H1 (cell line): ENCODE results near the gene ASCC3. TPM values are rescaled to one million over a fixed set of nuclear protein-coding genes. Genes with fewer than 3 reads are reported as not detected.

Experiments used
- CTCF ChIA-PET: fragments of 300-600 bp; sonication (Branson Sonifier 250); formaldehyde crosslinking; loops from one replicate; lab custom pipeline; 2021; ENCODE audit not compliant: partially characterized antibody; lab: Charles Lee
- POLR2A ChIA-PET: fragments of 300-600 bp; sonication (Branson Sonifier 250); formaldehyde crosslinking; loops from one replicate; lab custom pipeline; 2021; ENCODE audit warnings: inconsistent platforms; ENCODE audit not compliant: partially characterized antibody; lab: Charles Lee
- DNase-seq, 2 experiments: peaks; one replicate each; pipeline versions ENCODE4 v3.0.0 to v3.0.0-alpha.2; 2010 to 2022; ENCODE audit warnings: low spot score in 2 of 2, low read depth in 1 of 2, mixed read lengths in 1 of 2
- FAIRE-seq: peaks from 2 replicates; lab custom pipeline; 2011; peaks lifted over from hg19 to GRCh38; lab: Jason Lieb, UNC
- H2AFZ ChIP-seq: 2 replicates; pipeline ENCODE4 v1.8.1; 2012; ENCODE audit warnings: low read length, inconsistent platforms
- H2AK5ac ChIP-seq: 2 replicates; pipeline ENCODE4 v1.6.1; 2013; ENCODE audit warnings: low read depth, low read length
- H2BK120ac ChIP-seq: replicated peaks from 2 replicates; pipeline ENCODE3; 2013; ENCODE audit warnings: low read depth, low read length, inconsistent platforms
- H2BK12ac ChIP-seq: 2 replicates; pipeline ENCODE4 v1.6.1; 2013; ENCODE audit warnings: low read depth, low read length
- H2BK15ac ChIP-seq: 2 replicates; pipeline ENCODE4 v1.6.1; 2013; ENCODE audit warnings: low read length
- H2BK20ac ChIP-seq: 2 replicates; pipeline ENCODE4 v1.6.1; 2013; ENCODE audit warnings: low read length
- H2BK5ac ChIP-seq: 2 replicates; pipeline ENCODE4 v1.6.1; 2013; ENCODE audit warnings: low read depth, low read length
- H3K14ac ChIP-seq: 2 replicates; pipeline ENCODE4 v1.6.1; 2013; ENCODE audit warnings: inconsistent platforms; ENCODE audit not compliant: insufficient read length
- H3K18ac ChIP-seq: 2 replicates; pipeline ENCODE4 v1.6.1; 2013; ENCODE audit warnings: low read length; ENCODE audit errors: extremely low read depth
- H3K23ac ChIP-seq: 2 replicates; pipeline ENCODE4 v1.6.1; 2013; ENCODE audit warnings: inconsistent platforms; ENCODE audit not compliant: insufficient read length
- H3K23me2 ChIP-seq: 2 replicates; pipeline ENCODE4 v1.6.1; 2013; ENCODE audit warnings: low read depth, low read length
- H3K27ac ChIP-seq: 2 replicates; pipeline ENCODE4 v1.6.1; 2011; ENCODE audit warnings: low read depth, low read length, inconsistent platforms
- H3K27me3 ChIP-seq, 4 experiments: replicated peaks in 1 of 4; 1 replicate in 1 of 4; 2 replicates in 3 of 4; pipeline versions ENCODE4 v1.6.1 to v1.8.1; 2011 to 2013; ENCODE audit warnings: low read length in 3 of 4, mild to moderate bottlenecking in 3 of 4, inconsistent platforms in 2 of 4, mixed read lengths in 2 of 4, moderate library complexity in 1 of 4; ENCODE audit not compliant: control insufficient read depth in 3 of 4, insufficient read depth in 3 of 4; ENCODE audit errors: extremely low read depth in 1 of 4
- H3K36me3 ChIP-seq, 4 experiments: 2 replicates each; pipeline versions ENCODE4 v1.6.1 to v1.8.1; 2011 to 2013; ENCODE audit warnings: mild to moderate bottlenecking in 4 of 4, low read length in 3 of 4, moderate library complexity in 2 of 4, control low read depth in 1 of 4, inconsistent platforms in 1 of 4; ENCODE audit not compliant: insufficient read depth in 4 of 4, control insufficient read depth in 2 of 4
- H3K4ac ChIP-seq: replicated peaks from 2 replicates; pipeline ENCODE3; 2013; ENCODE audit warnings: low read length, low read depth, mixed read lengths, inconsistent platforms; ENCODE audit not compliant: insufficient read length
- H3K4me1 ChIP-seq, 4 experiments: replicated peaks in 1 of 4; 1 replicate in 1 of 4; 2 replicates in 3 of 4; pipeline versions ENCODE4 v1.6.1 to v1.8.1; 2011 to 2013; ENCODE audit warnings: low read length in 3 of 4, inconsistent platforms in 2 of 4, mixed read lengths in 1 of 4; ENCODE audit not compliant: insufficient read depth in 4 of 4, control insufficient read depth in 3 of 4
- H3K4me2 ChIP-seq, 2 experiments: 2 replicates each; pipeline versions ENCODE4 v1.6.1 to v1.8.1; 2011 to 2013; ENCODE audit warnings: low read depth in 2 of 2, low read length in 2 of 2, control low read depth in 1 of 2, inconsistent platforms in 1 of 2, mild to moderate bottlenecking in 1 of 2; ENCODE audit not compliant: insufficient read depth in 1 of 2
- H3K4me3 ChIP-seq, 4 experiments: fragments of 200-600, 300-600 bp in 1 of 4; sonication (generic), shearing (Covaris generic), sonication (Bioruptor Twin) in 1 of 4; 2 replicates each; pipeline versions ENCODE4 v1.5.1 to v1.8.1; 2011 to 2016; ENCODE audit warnings: low read length in 4 of 4, low read depth in 3 of 4, control low read depth in 2 of 4, inconsistent platforms in 2 of 4, mild to moderate bottlenecking in 2 of 4, mixed read lengths in 1 of 4, moderate library complexity in 1 of 4; ENCODE audit not compliant: insufficient read depth in 2 of 4; ENCODE audit errors: extremely low read depth in 1 of 4
- H3K56ac ChIP-seq: replicated peaks from 2 replicates; pipeline ENCODE3; 2013; ENCODE audit warnings: low read depth, mild to moderate bottlenecking, mixed read lengths, low read length, inconsistent platforms; ENCODE audit not compliant: insufficient read length
- H3K79me1 ChIP-seq: 2 replicates; pipeline ENCODE4 v1.6.1; 2013; ENCODE audit warnings: low read depth, low read length, control low read depth
- H3K79me2 ChIP-seq, 2 experiments: 2 replicates each; pipeline versions ENCODE4 v1.6.1 to v1.8.1; 2012 to 2013; ENCODE audit warnings: low read length in 2 of 2, mild to moderate bottlenecking in 2 of 2, inconsistent platforms in 1 of 2; ENCODE audit not compliant: insufficient read depth in 2 of 2, control insufficient read depth in 1 of 2
- H3K9ac ChIP-seq, 4 experiments: replicated peaks in 1 of 4; 1 replicate in 1 of 4; 2 replicates in 3 of 4; pipeline versions ENCODE4 v1.6.1 to v1.8.1; 2011 to 2013; ENCODE audit warnings: low read depth in 3 of 4, low read length in 3 of 4, control low read depth in 2 of 4, mild to moderate bottlenecking in 2 of 4, moderate library complexity in 2 of 4, inconsistent platforms in 1 of 4; ENCODE audit errors: extremely low read depth in 1 of 4
- H3K9me3 ChIP-seq, 2 experiments: 2 replicates each; pipeline versions ENCODE4 v1.6.1 to v1.8.1; 2012 to 2013; ENCODE audit warnings: mild to moderate bottlenecking in 2 of 2, moderate library complexity in 2 of 2, control low read depth in 1 of 2, inconsistent platforms in 1 of 2, low read depth in 1 of 2, low read length in 1 of 2, mixed read lengths in 1 of 2; ENCODE audit not compliant: insufficient read depth in 2 of 2
- H4K20me1 ChIP-seq, 2 experiments: replicated peaks in 1 of 2; 2 replicates each; pipeline versions ENCODE3 to v1.8.1; 2011 to 2013; ENCODE audit warnings: inconsistent platforms in 2 of 2, low read length in 2 of 2, mild to moderate bottlenecking in 1 of 2; ENCODE audit not compliant: insufficient read depth in 2 of 2, control insufficient read depth in 1 of 2
- H4K5ac ChIP-seq: 2 replicates; pipeline ENCODE4 v1.6.1; 2013; ENCODE audit warnings: low read length, low read depth, mixed read lengths, inconsistent platforms; ENCODE audit not compliant: insufficient read length
- H4K8ac ChIP-seq: 2 replicates; pipeline ENCODE4 v1.8.0; 2013; ENCODE audit warnings: mild to moderate bottlenecking, moderate library complexity, low read length, inconsistent platforms; ENCODE audit not compliant: insufficient read depth; ENCODE audit errors: extremely low read depth
- H4K91ac ChIP-seq: replicated peaks from 2 replicates; pipeline ENCODE3; 2013; ENCODE audit warnings: low read length, mixed read lengths, inconsistent platforms; ENCODE audit not compliant: insufficient read length
- BACH1 ChIP-seq: IDR thresholded peaks from 2 replicates; pipeline ENCODE4 v1.6.1; 2012; ENCODE audit warnings: low read length, improper control_type of control experiment
- CHD2 ChIP-seq: IDR thresholded peaks from 2 replicates; pipeline ENCODE4 v1.6.1; 2012; ENCODE audit warnings: low read length, improper control_type of control experiment
- CREB1 ChIP-seq: IDR thresholded peaks from 2 replicates; pipeline ENCODE4 v1.6.1; 2012; ENCODE audit warnings: inconsistent platforms
- GTF2F1 ChIP-seq: IDR thresholded peaks from 2 replicates; pipeline ENCODE4 v1.6.1; 2012; ENCODE audit warnings: low read depth, low read length, improper control_type of control experiment, borderline replicate concordance
- NANOG ChIP-seq: IDR thresholded peaks from 2 replicates; pipeline ENCODE4 v1.6.1; 2011; ENCODE audit warnings: low read length, low read depth, mild to moderate bottlenecking, inconsistent platforms; ENCODE audit not compliant: insufficient read depth, poor library complexity, severe bottlenecking
- RAD21 ChIP-seq, 2 experiments: IDR thresholded peaks in 1 of 2; conservative IDR thresholded peaks in 1 of 2; 2 replicates each; pipeline ENCODE4 v1.6.1; 2011; ENCODE audit warnings: low read depth in 2 of 2, low read length in 2 of 2, improper control_type of control experiment in 1 of 2, inconsistent platforms in 1 of 2, mild to moderate bottlenecking in 1 of 2, moderate library complexity in 1 of 2
- RBBP5 ChIP-seq: IDR thresholded peaks from 2 replicates; pipeline ENCODE4 v1.7.1; 2012; ENCODE audit warnings: low read depth, mild to moderate bottlenecking, inconsistent platforms, low read length, moderate library complexity, borderline replicate concordance
- RFX5 ChIP-seq: IDR thresholded peaks from 2 replicates; pipeline ENCODE4 v1.6.1; 2011; ENCODE audit warnings: low read depth, low read length, improper control_type of control experiment, borderline replicate concordance
- RNF2 ChIP-seq: fragments of 200-900, 300-1000 bp; sonication (generic); IDR thresholded peaks from 2 replicates; pipeline ENCODE4 v1.7.1; 2016; ENCODE audit warnings: borderline replicate concordance, low read depth, mild to moderate bottlenecking, antibody characterized with exemption, low read length; ENCODE audit not compliant: poor library complexity, severe bottlenecking; ENCODE audit errors: missing control alignments
- SIN3A ChIP-seq, 2 experiments: IDR thresholded peaks in 1 of 2; conservative IDR thresholded peaks in 1 of 2; 2 replicates each; pipeline ENCODE4 v1.6.1; 2011 to 2012; ENCODE audit warnings: low read length in 2 of 2, improper control_type of control experiment in 1 of 2, low read depth in 1 of 2, mild to moderate bottlenecking in 1 of 2
- SRF ChIP-seq: IDR thresholded peaks from 2 replicates; pipeline ENCODE4 v1.6.1; 2011; ENCODE audit warnings: mild to moderate bottlenecking, low read depth, low read length, moderate library complexity
- TAF7 ChIP-seq: optimal IDR thresholded peaks from 2 replicates; pipeline ENCODE3; 2011; ENCODE audit warnings: low read depth, mild to moderate bottlenecking, inconsistent platforms, low read length, moderate library complexity, borderline replicate concordance
- TCF12 ChIP-seq: IDR thresholded peaks from 2 replicates; pipeline ENCODE4 v1.6.1; 2011; ENCODE audit warnings: low read depth, mild to moderate bottlenecking, low read length
- WGBS, 2 experiments: shearing (Covaris generic) in 1 of 2; methylation state at CpG; one replicate each; pipeline versions ENCODE4 v1.1.6 to v1.1.7; 2013 to 2015; ENCODE audit warnings: low lambda C conversion rate in 2 of 2, mixed read lengths in 2 of 2, inconsistent platforms in 1 of 2, low coverage in 1 of 2, missing lambda C conversion rate in 1 of 2; ENCODE audit not compliant: insufficient replicate concordance in 2 of 2, insufficient coverage in 1 of 2, insufficient read length in 1 of 2; ENCODE audit errors: extremely low coverage in 1 of 2, missing lambda C conversion rate in 1 of 2; 5-methylcytosine and 5-hydroxymethylcytosine counted together
- polyA plus RNA-seq, 7 experiments: library from polyadenylated mRNA; depleted of rRNA in 3 of 7; stranded (reverse) in 5 of 7; unstranded in 2 of 7; fragments of >200 nt in 5 of 7; fragments of 200-250 nt in 2 of 7; gene quantifications; 1 replicate in 5 of 7; 2 replicates in 1 of 7; 4 replicates in 1 of 7; pipeline versions ENCODE4 v1.2.1 to v1.2.3, GENCODE V29; 2011 to 2013; ENCODE audit warnings: missing spikeins in 2 of 7, mixed read lengths in 2 of 7
- total RNA-seq: library from RNA; stranded (reverse); fragmentation: NEBNext Ultra II Directional; extraction: Animal tissue kit (Norgen Biotek cat#: 25700); gene quantifications from 2 replicates; pipeline ENCODE4 v1.2.1, GENCODE V29; 2021

Gene ASCC3
- total and polyA plus RNA-seq, 2 of the 8 experiments (the other 6 are each of a cell fraction or from before 2014, with no cell fraction given), result 37.5 to 77.8 TPM

GRCh38 chr6:100862063-100862462 lies 19.1 kb downstream of the ASCC3 start:
- H3K9me3 ChIP-seq, result no peaks in the 10 kb centered on the region
- peak; percentile 36 for FAIRE-seq
- CTCF ChIA-PET, result no interaction called here

More at GRCh38 chr6:100862063-100862462, 19.1 kb downstream of the ASCC3 start:
- H3K9ac ChIP-seq, result no peak overlapping the region
- no peak overlapping the region for H2BK120ac ChIP-seq
- no peak overlapping the region for H2AK5ac ChIP-seq
- peaks cover 0 to 3% of the 10 kb centered on the region in 2 experiments for H4K20me1 ChIP-seq
- no peak overlapping the region for H3K14ac ChIP-seq
- H3K4ac ChIP-seq, result no peak overlapping the region
- H3K27me3 ChIP-seq, result no peaks in the 10 kb centered on the region
- no peak overlapping the region for H3K56ac ChIP-seq
- no peaks in the 10 kb centered on the region for H3K4me1 ChIP-seq
- no peak overlapping the region for H2AFZ ChIP-seq
- H3K23ac ChIP-seq, result no peak overlapping the region
- no peak overlapping the region for H2BK20ac ChIP-seq
- WGBS, 2 experiments, result 92% methylated on average over 2 of the region's 2 CpGs; no CpG with 5 or more reads in 1 of the 2 experiments
- no peaks in the 10 kb centered on the region for H3K79me2 ChIP-seq
- DNase-seq, result no peak
- no peak overlapping the region for H4K5ac ChIP-seq
- peaks cover 3 to 35% (median 12%) of the 10 kb centered on the region in 4 experiments; a peak in 6 of 8 replicates for H3K36me3 ChIP-seq
- H4K8ac ChIP-seq, result no peak overlapping the region
- no peaks in the 10 kb centered on the region; the same call in 1 of the 2 replicates for H3K23me2 ChIP-seq
- no peak overlapping the region for H3K27ac ChIP-seq
- no peak overlapping the region for H3K4me2 ChIP-seq
- H3K18ac ChIP-seq, result no peak overlapping the region
- no peak overlapping the region for H2BK5ac ChIP-seq
- no peak overlapping the region for H2BK12ac ChIP-seq
- no peak overlapping the region for H3K4me3 ChIP-seq
- H2BK15ac ChIP-seq, result no peak overlapping the region
- POLR2A ChIA-PET, result no interaction called here
- no peaks in the 10 kb centered on the region; the same call in 1 of the 2 replicates for H3K79me1 ChIP-seq
- H4K91ac ChIP-seq, result no peak overlapping the region
- TF ChIP-seq RNF2, result no peak
- no peak for TF ChIP-seq RAD21 (IDR thresholded peaks at IDR 0.05 in 1 of 2, conservative IDR thresholded peaks at IDR 0.05 in 1 of 2; ENCODE audit: low read depth in 2 of 2, low read length in 2 of 2)
- TF ChIP-seq SIN3A (conservative IDR thresholded peaks at IDR 0.05 in 1 of 2, IDR thresholded peaks at IDR 0.05 in 1 of 2; ENCODE audit: low read depth in 1 of 2, low read length in 2 of 2), result no peak
- TF ChIP-seq RFX5, result no peak
- TF ChIP-seq BACH1, result no peak
- no peak for TF ChIP-seq SRF
- no peak for TF ChIP-seq GTF2F1
- no peak for TF ChIP-seq CREB1
- no peak for TF ChIP-seq TAF7
- TF ChIP-seq RBBP5, result no peak
- TF ChIP-seq TCF12, result no peak
- no peak for TF ChIP-seq NANOG
- no peak for TF ChIP-seq CHD2
